IMR-90 (cell line): ENCODE results near the gene TNFRSF13B. TPM values are rescaled to one million over a fixed set of nuclear protein-coding genes. Genes with fewer than 3 reads are reported as not detected.

Experiments
- ATAC-seq: fragments of 200-7000 bp; cut with Tn5 transposase; 2 replicates; pipeline ENCODE4 v1.9.1; 2020; ENCODE audit warnings: low read depth, mild to moderate bottlenecking, moderate library complexity
- BruUV-seq: library from RNA; stranded (reverse); fragments of 400-500 nt; replicated peaks from 2 replicates; lab custom pipeline; 2021; lab: Mats Ljungman, UMichigan
- CTCF ChIA-PET: fragments of 300-600 bp; formaldehyde crosslinking; extraction: SDS; loops from one replicate; lab custom pipeline; 2021; ENCODE audit warnings: antibody characterized with exemption; lab: Yijun Ruan, JAX
- POLR2A ChIA-PET: fragments of 300-600 bp; sonication (Branson Sonifier 250); formaldehyde crosslinking; loops from one replicate; lab custom pipeline; 2022; ENCODE audit warnings: antibody characterized with exemption; ENCODE audit not compliant: unreplicated experiment; lab: Charles Lee
- DNase-seq: peaks from one replicate; pipeline ENCODE4 v3.0.0; 2013
- H2AFZ ChIP-seq: replicated peaks from 2 replicates; pipeline ENCODE3; 2013; ENCODE audit warnings: low read length, mild to moderate bottlenecking; ENCODE audit not compliant: poor library complexity
- H2AK5ac ChIP-seq: 2 replicates; pipeline ENCODE4 v1.6.1; 2013; ENCODE audit warnings: low read depth, low read length, inconsistent platforms
- H2AK9ac ChIP-seq: replicated peaks from 2 replicates; pipeline ENCODE3; 2013; ENCODE audit warnings: mild to moderate bottlenecking, low read depth, low read length, moderate library complexity; ENCODE audit not compliant: poor library complexity
- H2BK120ac ChIP-seq: 2 replicates; pipeline ENCODE4 v1.6.1; 2013; ENCODE audit warnings: low read depth, low read length, inconsistent platforms
- H2BK15ac ChIP-seq: 3 replicates; pipeline ENCODE4 v1.6.1; 2013; ENCODE audit warnings: low read depth, low read length, inconsistent platforms
- H2BK20ac ChIP-seq: 2 replicates; pipeline ENCODE4 v1.6.1; 2013; ENCODE audit warnings: low read depth, mild to moderate bottlenecking, inconsistent platforms, low read length, moderate library complexity
- H2BK5ac ChIP-seq: 2 replicates; pipeline ENCODE4 v1.6.1; 2013; ENCODE audit warnings: mild to moderate bottlenecking, low read depth, low read length, inconsistent platforms; ENCODE audit not compliant: poor library complexity, severe bottlenecking
- H3K14ac ChIP-seq: replicated peaks from 2 replicates; pipeline ENCODE4 v1.6.1; 2013; ENCODE audit warnings: low read depth, low read length, inconsistent platforms
- H3K18ac ChIP-seq: 2 replicates; pipeline ENCODE4 v1.6.1; 2013; ENCODE audit warnings: low read depth, low read length, control low read depth
- H3K23ac ChIP-seq: 2 replicates; pipeline ENCODE4 v1.6.1; 2013; ENCODE audit warnings: low read depth, low read length, inconsistent platforms
- H3K27ac ChIP-seq: 2 replicates; pipeline ENCODE4 v1.5.1; 2013; ENCODE audit warnings: mild to moderate bottlenecking, control low read depth, low read length; ENCODE audit not compliant: insufficient read depth
- H3K27me3 ChIP-seq: 2 replicates; pipeline ENCODE4 v1.6.1; 2013; ENCODE audit warnings: low read length; ENCODE audit not compliant: control insufficient read depth, insufficient read depth
- H3K36me3 ChIP-seq: 2 replicates; pipeline ENCODE4 v1.6.1; 2013; ENCODE audit warnings: low read length, mixed read lengths; ENCODE audit not compliant: control insufficient read depth, insufficient read depth
- H3K4ac ChIP-seq: 2 replicates; pipeline ENCODE4 v1.6.1; 2013; ENCODE audit warnings: low read depth, low read length, inconsistent platforms
- H3K4me1 ChIP-seq: 2 replicates; pipeline ENCODE4 v1.6.1; 2013; ENCODE audit warnings: low read length, mixed read lengths; ENCODE audit not compliant: control insufficient read depth, insufficient read depth
- H3K4me2 ChIP-seq: 2 replicates; pipeline ENCODE4 v1.6.1; 2013; ENCODE audit warnings: low read depth, mild to moderate bottlenecking, control low read depth, low read length, moderate library complexity
- H3K4me3 ChIP-seq: 2 replicates; pipeline ENCODE4 v1.5.1; 2013; ENCODE audit warnings: low read depth, mild to moderate bottlenecking, control low read depth, low read length, moderate library complexity; ENCODE audit not compliant: insufficient read depth
- H3K56ac ChIP-seq: 2 replicates; pipeline ENCODE4 v1.6.1; 2013; ENCODE audit warnings: low read length, inconsistent platforms; ENCODE audit not compliant: insufficient read depth; ENCODE audit errors: extremely low read depth
- H3K79me1 ChIP-seq, 2 experiments: 2 replicates each; pipeline ENCODE4 v1.6.1; 2013; ENCODE audit warnings: low read length in 2 of 2, inconsistent platforms in 1 of 2, low read depth in 1 of 2
- H3K9ac ChIP-seq: 2 replicates; pipeline ENCODE4 v1.6.1; 2013; ENCODE audit warnings: low read depth, low read length, control low read depth
- H3K9me1 ChIP-seq: 2 replicates; pipeline ENCODE4 v1.6.1; 2013; ENCODE audit warnings: low read length, inconsistent platforms; ENCODE audit not compliant: insufficient read depth
- H3K9me3 ChIP-seq: 2 replicates; pipeline ENCODE4 v1.6.1; 2013; ENCODE audit warnings: low read length; ENCODE audit not compliant: control insufficient read depth, insufficient read depth
- H4K20me1 ChIP-seq: 2 replicates; pipeline ENCODE4 v1.6.1; 2013; ENCODE audit warnings: low read length, inconsistent platforms; ENCODE audit not compliant: insufficient read depth
- H4K5ac ChIP-seq: 2 replicates; pipeline ENCODE4 v1.6.1; 2013; ENCODE audit warnings: mild to moderate bottlenecking, low read depth, low read length, control low read depth
- H4K8ac ChIP-seq, 2 experiments: 2 replicates each; pipeline ENCODE4 v1.6.1; 2013; ENCODE audit warnings: low read depth in 2 of 2, low read length in 2 of 2, control low read depth in 1 of 2, inconsistent platforms in 1 of 2
- H4K91ac ChIP-seq: 2 replicates; pipeline ENCODE4 v1.6.1; 2013; ENCODE audit warnings: low read depth, low read length, inconsistent platforms; ENCODE audit not compliant: insufficient read depth
- CHD1 ChIP-seq: IDR thresholded peaks from 2 replicates; pipeline ENCODE4 v1.6.1; 2012; ENCODE audit warnings: low read depth, low read length, improper control_type of control experiment
- ELK1 ChIP-seq: fragments of 150-350 bp; IDR thresholded peaks from 2 replicates; pipeline ENCODE4 v1.6.1; 2016; ENCODE audit warnings: low read depth, mild to moderate bottlenecking, low read length, moderate library complexity, borderline replicate concordance
- MAZ ChIP-seq: IDR thresholded peaks from 2 replicates; pipeline ENCODE4 v1.6.1; 2012; ENCODE audit warnings: low read depth, mild to moderate bottlenecking, low read length, improper control_type of control experiment, moderate library complexity, borderline replicate concordance
- POLR2A ChIP-seq: IDR thresholded peaks from 2 replicates; pipeline ENCODE4 v1.6.1; 2012; ENCODE audit warnings: mild to moderate bottlenecking, low read depth, low read length
- RAD21 ChIP-seq: IDR thresholded peaks from 2 replicates; pipeline ENCODE4 v1.6.1; 2012; ENCODE audit warnings: low read length, improper control_type of control experiment
- RFX5 ChIP-seq: IDR thresholded peaks from 2 replicates; pipeline ENCODE4 v1.8.0; 2012; ENCODE audit warnings: low read depth, mild to moderate bottlenecking, low read length, moderate library complexity
- SMC3 ChIP-seq: fragments of 150-350 bp; IDR thresholded peaks from 2 replicates; pipeline ENCODE4 v1.6.1; 2016; ENCODE audit warnings: low read depth, mild to moderate bottlenecking, antibody characterized with exemption, low read length, moderate library complexity
- USF2 ChIP-seq: fragments of 150-350 bp; IDR thresholded peaks from 2 replicates; pipeline ENCODE4 v1.6.1; 2017; ENCODE audit warnings: mild to moderate bottlenecking, antibody characterized with exemption, low read length, low read depth
- WGBS, 2 experiments: methylation state at CpG; one replicate each; pipeline versions ENCODE4 v1.1.5 to v1.1.7; 2013; ENCODE audit warnings: missing lambda C conversion rate in 2 of 2; ENCODE audit not compliant: insufficient read length in 1 of 2; ENCODE audit errors: extremely low coverage in 2 of 2; 5-methylcytosine and 5-hydroxymethylcytosine counted together
- dilution Hi-C: fragments of 300-500 bp; cut with HindIII; formaldehyde crosslinking; loops from one replicate; pipeline ENCODE4 v1.14.3; 2018; ENCODE audit warnings: low sequenced_read_pairs; ENCODE audit not compliant: unreplicated experiment
- in situ Hi-C: fragments of 300-500 bp; cut with MboI; formaldehyde crosslinking; loops from 3 replicates; pipeline ENCODE4 v1.14.3; 2019; ENCODE audit warnings: low sequenced_read_pairs, inconsistent platforms, mixed read lengths
- intact Hi-C: fragments of 100-400 bp; cut with micrococcal nuclease; formaldehyde crosslinking; loops from 2 replicates; pipeline ENCODE4 v1.10.0; 2022
- polyA plus RNA-seq, 3 experiments: library from polyadenylated mRNA; depleted of rRNA; stranded (reverse); fragments of >200 nt; gene quantifications; 2 replicates each; pipeline ENCODE4 v1.2.3, GENCODE V29; 2012; ENCODE audit warnings: low replicate concordance in 1 of 3
- total RNA-seq: library from RNA; depleted of rRNA; stranded (reverse); fragments of >200 nt; gene quantifications from 2 replicates; pipeline ENCODE4 v1.2.3, GENCODE V29; 2012

The TNFRSF13B gene
- total and polyA plus RNA-seq, 2 of the 4 experiments (the other 2 are of a cell fraction) = not detected

DNA sequence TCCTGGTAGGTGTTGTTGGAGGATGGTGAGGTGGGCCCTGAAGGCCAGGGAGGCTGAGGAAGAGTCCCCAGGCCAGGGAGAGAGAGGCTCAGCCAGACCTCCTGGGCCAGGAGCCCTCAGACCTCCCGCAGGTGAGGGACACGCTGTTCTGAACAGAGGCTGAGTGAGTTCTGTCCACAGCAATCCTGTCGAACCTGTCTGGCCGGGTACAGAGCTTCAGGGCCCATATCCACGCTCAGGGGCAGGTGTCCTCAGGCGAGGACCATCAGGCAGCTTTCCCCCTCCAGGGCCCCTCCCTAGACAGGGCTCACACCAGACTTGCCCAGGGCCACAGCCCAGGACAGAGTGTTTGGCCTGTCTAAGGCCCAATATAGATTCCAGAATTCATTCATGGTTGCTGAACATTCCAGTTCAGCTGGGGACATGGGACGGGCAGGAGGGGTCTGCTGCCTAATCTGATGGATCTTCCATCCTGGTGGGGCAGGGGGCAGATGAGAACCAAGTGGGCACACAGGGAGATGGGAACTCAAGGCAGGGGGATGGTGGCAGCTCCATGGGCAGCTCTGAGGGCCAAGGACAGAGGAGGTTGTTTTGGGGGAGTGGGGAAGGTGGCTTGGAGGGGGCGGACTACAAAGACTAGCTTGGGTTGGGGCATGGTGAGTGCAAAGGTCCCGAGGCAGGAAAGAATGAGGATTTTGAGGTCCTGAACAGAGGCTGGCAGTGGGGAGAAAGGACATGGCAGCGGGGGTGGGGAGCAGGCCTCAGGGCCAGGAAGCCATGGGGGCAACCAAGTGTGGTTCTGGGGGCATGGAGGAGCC lies 46.9 kb upstream of the TNFRSF13B start:
- H3K4ac ChIP-seq = no peak overlapping the region; the same call in 1 of the 2 replicates
- no peak for ATAC-seq
- no peak overlapping the region; the same call in 2 of the 3 replicates for H2BK15ac ChIP-seq
- H3K4me1 ChIP-seq = peaks cover 9% of the 10 kb centered on the region
- ChIA-PET CTCF (no interaction called here), POLR2A (no interaction called here)
- H2BK120ac ChIP-seq = no peak overlapping the region
- no peak overlapping the region for H3K9ac ChIP-seq
- no peak overlapping the region for H4K5ac ChIP-seq
- intact Hi-C loops (no loop called here), in situ Hi-C loops (loop anchor here (25.0 kb wide), 1 partner anchor 618 kb away; no protein-coding TSS in a partner anchor), dilution Hi-C loops (no loop called here)
- TF ChIP-seq RFX5 = no peak
- no peak for TF ChIP-seq ELK1
- TF ChIP-seq POLR2A = no peak
- TF ChIP-seq USF2 = no peak
- TF ChIP-seq RAD21 = no peak
- no peak for TF ChIP-seq CHD1
- TF ChIP-seq SMC3 = no peak
- TF ChIP-seq MAZ = no peak
- H2AFZ ChIP-seq = peak overlapping the region; percentile 39
- no TSS peak for BruUV-seq
- DNase-seq = no peak
- H3K36me3 ChIP-seq = no peaks in the 10 kb centered on the region
- no peaks in the 10 kb centered on the region for H3K27me3 ChIP-seq
- H2BK20ac ChIP-seq = no peak overlapping the region
- WGBS, 2 experiments = 97% methylated on average over 10 of the region's 10 CpGs; no CpG with 5 or more reads in 1 of the 2 experiments
- H3K27ac ChIP-seq = no peak overlapping the region
- H3K56ac ChIP-seq = no peak overlapping the region
- H3K23ac ChIP-seq = no peak overlapping the region
- H2BK5ac ChIP-seq = no peak overlapping the region
- no peak overlapping the region for H4K8ac ChIP-seq
- no peak overlapping the region for H3K18ac ChIP-seq
- H3K4me2 ChIP-seq = no peak overlapping the region
- peak overlapping the region; percentile 70 for H2AK9ac ChIP-seq
- H4K20me1 ChIP-seq = no peaks in the 10 kb centered on the region; the same call in none of the 2 replicates
- no peaks in the 10 kb centered on the region for H3K79me1 ChIP-seq
- H3K9me3 ChIP-seq = no peaks in the 10 kb centered on the region
- no peak overlapping the region for H3K14ac ChIP-seq
- H3K4me3 ChIP-seq = no peak overlapping the region
- peak overlapping the region; percentile 46 for H2AK5ac ChIP-seq
- no peak overlapping the region for H4K91ac ChIP-seq
- peaks cover 9% of the 10 kb centered on the region; the same call in 1 of the 2 replicates for H3K9me1 ChIP-seq
